ENCODE results near the gene B3GALT6. TPM values are rescaled to one million over a fixed set of nuclear protein-coding genes. Genes with fewer than 3 reads are reported as not detected.
A peak's percentile ranks its signal among the peaks of the same experiment; 100 is the strongest.

Gene B3GALT6
- total RNA-seq, 2 experiments from 2014 or later: 9.4 to 12.2 TPM

- Mint-ChIP-seq H3K9me3 (ENCODE audit: low read depth) (peaks cover 10% of the 10 kb centered on the region), H3K27me3 (no peaks in the 10 kb centered on the region), H3K4me3 (no peak overlapping the region), H3K4me1 (peaks cover 14% of the 10 kb centered on the region), H3K27ac (no peak overlapping the region), H3K36me3 (ENCODE audit: low read depth) (peaks cover 2% of the 10 kb centered on the region)
- intact Hi-C loops (cut with DNase I, micrococcal nuclease): no loop called here
- no peak for DNase-seq
- ATAC-seq: no peak
- POLR2A ChIA-PET: interaction anchor here (0.6 kb wide), 1 partner anchor 55 kb away, joined by 8 read pairs; no protein-coding TSS in a partner anchor
- CTCF ChIA-PET: no interaction called here
These were observed 35.4 kb upstream of the B3GALT6 start for GRCh38 chr1:1196431-1197187.

- peaks cover 14% of the 10 kb centered on the region for H3K4me1 Mint-ChIP-seq
- DNase-seq (no peak), ATAC-seq (no peak)
- POLR2A ChIA-PET: no interaction called here
- H3K27me3 Mint-ChIP-seq: no peaks in the 10 kb centered on the region
- H3K4me3 Mint-ChIP-seq: no peak overlapping the region
- CTCF ChIA-PET: no interaction called here
- peaks cover 10% of the 10 kb centered on the region for H3K9me3 Mint-ChIP-seq (ENCODE audit: low read depth)
- no peak overlapping the region for H3K27ac Mint-ChIP-seq
- H3K36me3 Mint-ChIP-seq (ENCODE audit: low read depth): peaks cover 2% of the 10 kb centered on the region
- intact Hi-C loops (cut with DNase I, micrococcal nuclease): no loop called here
These were observed 34.9 kb upstream of the B3GALT6 start for GRCh38 chr1:1197188-1197500.

DNA sequence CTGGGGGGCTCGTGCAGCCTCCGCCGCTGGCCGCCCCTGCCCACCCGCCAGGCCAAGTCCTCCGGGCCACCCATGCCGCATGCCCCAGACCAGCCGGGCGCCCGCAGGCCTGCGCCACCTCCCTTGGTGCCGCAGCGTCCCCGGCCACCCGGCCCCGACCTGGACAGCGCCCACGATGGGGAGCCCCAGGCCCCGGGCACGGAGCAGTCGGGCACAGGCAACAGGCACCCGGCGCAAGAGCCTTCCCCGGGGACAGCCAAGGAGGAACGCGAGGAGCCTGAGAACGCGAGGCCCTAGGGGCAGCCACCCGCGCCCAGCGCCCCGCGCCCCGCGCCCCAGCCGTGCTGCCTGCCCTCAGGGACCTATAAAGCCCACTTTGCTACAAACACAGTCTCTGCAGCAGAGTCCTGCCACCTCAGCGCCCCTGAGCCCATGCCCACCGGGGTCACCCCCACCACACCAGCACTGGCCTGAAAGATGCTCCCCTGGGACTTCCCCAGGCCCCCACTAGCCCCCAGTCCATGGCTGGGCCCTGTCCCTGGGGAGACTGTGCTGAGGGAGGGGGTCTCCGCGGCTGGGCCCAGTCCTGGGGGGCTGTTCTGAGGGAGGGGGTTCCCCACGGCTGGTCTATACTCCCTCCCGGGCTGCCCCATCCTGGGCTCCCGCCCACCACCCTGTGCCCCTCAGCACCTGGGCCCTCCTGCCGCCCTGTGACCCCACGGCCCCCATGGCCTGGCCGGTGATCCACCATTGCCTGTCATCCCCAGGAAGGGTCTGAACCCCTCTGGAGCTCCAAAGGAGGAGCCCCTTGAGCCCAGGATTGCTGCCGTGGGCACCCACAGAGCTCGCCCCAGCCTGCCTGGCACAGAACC is 34.2 kb upstream of the B3GALT6 start:
- H3K4me3 Mint-ChIP-seq: no peak overlapping the region
- no peak overlapping the region for H3K27ac Mint-ChIP-seq
- peaks cover 14% of the 10 kb centered on the region for H3K4me1 Mint-ChIP-seq
- intact Hi-C loops (cut with DNase I, micrococcal nuclease): no loop called here
- ATAC-seq (no peak), DNase-seq (no peak)
- H3K27me3 Mint-ChIP-seq: no peaks in the 10 kb centered on the region
- H3K9me3 Mint-ChIP-seq (ENCODE audit: low read depth): peaks cover 10% of the 10 kb centered on the region
- CTCF ChIA-PET: no interaction called here
- H3K36me3 Mint-ChIP-seq (ENCODE audit: low read depth): peaks cover 2% of the 10 kb centered on the region
- POLR2A ChIA-PET: no interaction called here

DNA sequence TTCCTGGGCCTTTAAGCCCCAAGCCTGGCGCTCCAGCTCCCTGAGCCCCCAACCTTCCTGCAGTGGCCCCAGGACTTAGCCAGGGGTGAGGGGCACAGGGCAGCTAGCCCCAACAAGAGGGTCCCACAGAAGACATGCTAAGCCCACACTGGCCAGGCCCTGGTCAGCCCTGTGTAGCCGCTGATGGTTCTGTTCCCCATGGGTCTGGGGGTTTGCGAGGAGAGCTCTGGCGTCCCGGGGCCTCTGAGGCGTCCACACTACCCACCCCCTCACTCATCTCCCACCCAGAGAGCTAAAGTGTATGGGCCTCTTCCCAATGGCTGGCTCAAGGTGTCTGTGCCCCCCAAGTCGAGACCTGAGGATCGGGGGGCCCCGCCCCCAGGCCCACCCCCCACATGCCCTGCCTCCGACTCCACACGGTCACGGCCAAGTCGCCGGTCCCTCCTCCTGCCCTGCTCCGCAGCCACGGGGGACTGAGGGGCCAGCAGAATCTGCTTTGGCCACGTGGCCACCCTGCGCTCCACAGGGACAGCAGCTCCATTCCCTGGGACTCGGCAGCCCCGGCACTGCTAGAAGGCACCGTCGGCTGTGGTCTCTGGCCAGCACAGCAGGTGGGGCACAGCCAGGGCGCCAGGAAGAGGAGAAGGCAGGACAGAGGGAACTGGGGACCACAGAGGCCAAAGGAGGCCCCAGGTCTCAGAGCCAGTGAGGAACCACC is 33.5 kb upstream of the B3GALT6 start:
- ATAC-seq: no peak
- Mint-ChIP-seq H3K4me1 (peaks cover 14% of the 10 kb centered on the region), H3K27ac (no peak overlapping the region), H3K36me3 (ENCODE audit: low read depth) (peaks cover 2% of the 10 kb centered on the region), H3K4me3 (no peak overlapping the region), H3K9me3 (ENCODE audit: low read depth) (peaks cover 10% of the 10 kb centered on the region), H3K27me3 (no peaks in the 10 kb centered on the region)
- DNase-seq: no peak
- ChIA-PET CTCF (no interaction called here), POLR2A (no interaction called here)
- intact Hi-C loops (cut with DNase I, micrococcal nuclease): no loop called here

DNA sequence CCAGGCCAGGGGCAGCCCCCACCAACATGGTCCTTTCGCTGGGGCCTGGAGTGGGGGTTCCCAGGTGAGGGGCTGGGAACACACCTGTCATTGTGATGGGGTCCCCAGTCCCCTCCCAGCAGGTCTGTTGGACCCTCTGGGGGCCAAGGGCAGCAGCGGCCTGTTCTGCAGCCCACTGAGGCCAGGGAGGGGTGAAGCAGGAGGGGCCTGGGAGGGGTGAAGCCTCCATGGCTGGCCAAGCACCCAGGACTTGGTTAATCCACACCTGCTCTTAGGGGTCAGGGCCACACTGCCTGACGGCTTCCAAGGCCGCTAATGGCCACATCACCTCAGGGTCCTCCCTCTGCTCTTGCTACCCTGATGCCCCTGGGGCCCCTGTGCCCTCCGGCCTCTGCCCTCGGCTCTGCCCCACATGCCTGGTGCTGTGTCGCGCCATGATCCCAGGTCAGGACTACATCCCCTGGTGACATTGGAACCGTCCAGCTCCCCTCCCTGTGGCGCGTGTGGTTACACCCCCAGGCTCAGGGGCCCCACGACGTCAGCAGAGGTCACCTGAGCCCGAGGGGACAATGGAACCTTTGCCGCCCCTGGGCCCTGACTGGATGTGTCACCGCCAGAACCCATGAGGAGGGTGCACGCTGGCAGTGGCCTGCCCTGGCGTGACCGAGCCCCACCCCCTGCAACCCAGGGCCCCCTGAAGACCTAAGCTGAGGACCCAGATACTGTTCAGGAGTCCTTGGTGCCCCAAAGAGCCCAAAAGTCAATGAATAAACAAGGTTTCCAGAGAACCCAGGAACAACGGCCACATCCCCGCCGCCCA is 32.7 kb upstream of the B3GALT6 start:
- H3K4me3 Mint-ChIP-seq: peak overlapping the region; percentile 69
- peaks cover 14% of the 10 kb centered on the region for H3K4me1 Mint-ChIP-seq
- intact Hi-C loops (cut with DNase I, micrococcal nuclease): no loop called here
- peaks cover 7% of the 10 kb centered on the region for H3K9me3 Mint-ChIP-seq (ENCODE audit: low read depth)
- no peaks in the 10 kb centered on the region for H3K27me3 Mint-ChIP-seq
- no peak for ATAC-seq
- H3K27ac Mint-ChIP-seq: peak overlapping the region; percentile 55
- ChIA-PET CTCF (no interaction called here), POLR2A (no interaction called here)
- H3K36me3 Mint-ChIP-seq (ENCODE audit: low read depth): peaks cover 4% of the 10 kb centered on the region
- DNase-seq: peak; percentile 13

DNA sequence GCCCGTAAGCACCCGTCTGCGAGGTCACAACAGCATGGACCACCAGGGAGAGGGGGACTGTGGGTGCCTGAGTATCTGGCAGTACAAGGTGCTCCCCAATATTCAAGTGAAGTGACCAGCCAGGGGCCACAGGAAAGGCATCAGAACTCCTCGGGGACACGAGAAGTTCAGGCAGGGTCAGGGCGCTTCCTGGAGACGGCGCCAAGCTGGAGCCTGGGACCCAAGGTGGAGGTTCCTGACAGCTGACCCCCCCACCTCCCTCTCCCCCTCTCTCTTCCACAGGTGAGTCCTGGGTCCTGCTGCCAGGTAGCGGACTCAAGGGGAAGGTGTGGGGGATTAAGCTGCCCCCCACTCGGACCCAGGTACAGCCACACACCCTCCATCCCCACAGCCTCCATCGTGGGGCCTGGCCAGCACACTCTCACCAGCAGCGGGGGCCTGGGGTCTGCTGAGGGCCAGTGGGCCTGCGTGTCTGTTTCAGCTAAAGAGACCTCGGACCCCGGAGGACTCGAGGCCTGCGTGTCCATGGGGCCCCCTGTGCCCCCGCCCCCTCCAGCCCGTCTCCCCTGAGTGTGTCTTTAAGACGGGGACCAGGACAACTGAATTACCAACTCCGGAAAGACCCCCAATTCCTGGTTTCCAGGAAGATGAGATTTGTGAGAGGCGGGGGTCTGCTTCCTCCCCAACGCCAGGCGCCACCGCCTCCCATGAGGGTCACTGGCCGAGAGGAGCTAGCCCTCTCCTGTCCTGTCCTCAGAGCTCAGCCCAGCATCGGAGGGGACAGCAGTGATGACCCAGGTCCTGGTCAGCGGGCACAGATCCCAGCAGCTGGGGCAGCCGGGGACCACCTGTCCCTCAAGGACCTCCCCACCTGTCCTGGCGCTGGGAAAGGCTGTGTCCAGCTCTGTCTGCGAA is 31.8 kb upstream of the B3GALT6 start:
- CTCF ChIA-PET: interaction anchor here (0.7 kb wide), 1 partner anchor 29 kb away, joined by 3 read pairs; no protein-coding TSS in a partner anchor
- intact Hi-C loops (cut with DNase I, micrococcal nuclease): loop anchor here in 1 of 2 experiments (2.0 kb wide), 3 partner anchors 43 to 181 kb away; partner anchors contain the start of gene UBE2J2

DNA sequence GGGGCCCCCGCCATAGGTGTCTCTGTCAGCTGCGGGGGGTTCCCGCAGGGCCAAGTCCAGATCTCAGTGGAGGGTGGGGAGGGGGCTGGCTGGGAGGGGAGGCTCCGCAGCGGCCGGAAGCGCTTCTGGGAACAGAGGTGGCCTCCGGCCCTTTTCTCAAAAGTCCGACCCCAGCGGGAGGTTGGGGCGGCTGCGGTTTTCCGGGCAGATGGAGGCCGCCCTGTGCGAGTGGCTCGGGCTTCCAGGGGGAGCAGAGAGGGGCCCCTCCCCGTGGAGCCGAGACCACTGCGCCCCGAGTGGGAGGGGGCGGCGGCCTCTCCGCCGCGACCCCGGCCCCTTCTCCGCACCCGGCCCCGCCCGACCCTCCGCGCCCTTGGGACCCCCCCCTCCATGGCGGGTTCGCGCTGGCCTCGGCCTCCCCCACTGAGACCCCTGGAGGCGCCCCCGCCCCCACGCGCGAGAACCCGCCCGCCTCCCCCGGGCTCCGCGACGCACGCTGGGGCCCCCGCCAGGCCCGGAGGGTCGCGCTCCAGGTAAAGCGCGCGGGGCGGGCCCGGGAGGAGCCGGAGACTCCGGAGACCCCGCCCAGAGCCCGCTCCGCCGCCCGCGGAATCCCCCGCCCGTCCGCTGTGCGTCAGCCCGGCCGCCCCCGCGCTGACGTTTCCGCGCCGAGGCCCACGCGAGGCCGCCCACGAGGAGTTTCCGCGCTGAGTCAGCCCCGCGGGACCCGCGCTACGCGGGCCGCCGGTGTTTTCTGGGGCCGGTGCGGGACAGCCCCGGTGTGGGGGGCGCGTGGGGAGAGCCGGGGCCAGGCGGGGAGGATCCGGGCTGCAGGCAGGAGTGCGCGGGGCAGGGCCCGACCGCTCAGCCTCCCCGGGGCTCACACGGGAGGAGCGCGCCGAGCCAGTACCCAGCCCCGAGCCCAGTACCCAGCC is 30.9 kb upstream of the B3GALT6 start:
- Mint-ChIP-seq H3K9me3 (ENCODE audit: low read depth) (no peaks in the 10 kb centered on the region), H3K27ac (peak overlapping the region; percentile 85), H3K27me3 (no peaks in the 10 kb centered on the region), H3K4me1 (peaks cover 12% of the 10 kb centered on the region), H3K4me3 (peak overlapping the region; percentile 69), H3K36me3 (ENCODE audit: low read depth) (peaks cover 6% of the 10 kb centered on the region)
- DNase-seq (peak; percentile 94), ATAC-seq (peak; percentile 78)
- ChIA-PET POLR2A (no interaction called here), CTCF (no interaction called here)
- intact Hi-C loops (cut with DNase I, micrococcal nuclease): loop anchor here in 1 of 2 experiments (1.0 to 2.0 kb wide), 9 partner anchors 16 to 270 kb away; partner anchors contain the start of genes ATAD3B, B3GALT6, C1orf159 and PUSL1

More for the DNA sequence above, 31.8 kb upstream of the B3GALT6 start:
- Mint-ChIP-seq H3K4me1 (peaks cover 13% of the 10 kb centered on the region), H3K27me3 (no peaks in the 10 kb centered on the region), H3K27ac (peak overlapping the region; percentile 85), H3K4me3 (peak overlapping the region; percentile 69), H3K36me3 (ENCODE audit: low read depth) (peaks cover 3% of the 10 kb centered on the region), H3K9me3 (ENCODE audit: low read depth) (peaks cover under 1% of the 10 kb centered on the region)
- DNase-seq (peak; percentile 29), ATAC-seq (no peak)
- POLR2A ChIA-PET: no interaction called here

- intact Hi-C loops (cut with DNase I, micrococcal nuclease): no loop called here
These were observed 29.0 kb upstream of the B3GALT6 start for GRCh38 chr1:1202831-1203560.

More at GRCh38 chr1:1202831-1203560, 29.0 kb upstream of the B3GALT6 start:
- ChIA-PET CTCF (no interaction called here), POLR2A (no interaction called here)
- Mint-ChIP-seq H3K9me3 (ENCODE audit: low read depth) (no peaks in the 10 kb centered on the region), H3K36me3 (ENCODE audit: low read depth) (peaks cover 6% of the 10 kb centered on the region), H3K27ac (no peak overlapping the region), H3K4me1 (peaks cover 19% of the 10 kb centered on the region), H3K4me3 (no peak overlapping the region), H3K27me3 (no peaks in the 10 kb centered on the region)
- ATAC-seq (no peak), DNase-seq (no peak)
